Activated gamma-delta T cell treated with anti-CD3 and anti-CD28 coated beads, Interleukin-2, amount 50 U/mL, for 16 hours (primary cell): Measurements from ENCODE around the gene CERK.
"Not testable (repeated sequence)": the region's sequence is repeated elsewhere in the genome, so short reads cannot be mapped to it uniquely, and the experiment has no call there.

Experiments
- DNase-seq: peaks from one replicate; pipeline ENCODE4 v3.0.0-alpha.2; 2020; ENCODE audit warnings: low read depth

CERK gene

DNA sequence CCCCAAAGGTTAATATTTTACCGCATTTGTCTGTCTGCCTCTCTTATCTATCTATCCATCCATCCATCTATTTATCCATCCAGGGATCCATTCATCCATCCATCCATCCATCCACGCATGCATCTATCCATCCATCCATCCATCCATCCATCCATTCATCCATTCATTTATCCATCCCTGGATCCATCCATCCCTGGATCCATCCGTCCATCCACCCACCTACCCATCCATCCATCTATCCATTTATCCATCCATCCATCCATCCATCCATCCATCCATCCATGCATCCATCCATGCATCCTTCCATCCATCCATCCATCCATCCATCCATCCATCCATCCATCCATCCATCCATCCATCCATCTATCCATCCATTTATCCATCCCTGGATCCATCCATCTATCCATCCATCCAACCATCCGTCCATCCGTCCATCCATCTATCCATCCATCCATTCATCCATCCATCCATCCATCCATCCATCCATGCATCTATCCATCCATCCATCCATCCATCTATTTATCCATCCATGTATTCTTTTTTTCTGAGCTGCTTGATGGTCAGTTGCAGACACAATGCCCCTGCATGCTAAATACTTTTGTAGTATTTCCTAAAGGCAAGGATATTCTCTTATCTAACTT, 95.1 kb downstream of the CERK start:
- not testable (repeated sequence) for DNase-seq

DNA sequence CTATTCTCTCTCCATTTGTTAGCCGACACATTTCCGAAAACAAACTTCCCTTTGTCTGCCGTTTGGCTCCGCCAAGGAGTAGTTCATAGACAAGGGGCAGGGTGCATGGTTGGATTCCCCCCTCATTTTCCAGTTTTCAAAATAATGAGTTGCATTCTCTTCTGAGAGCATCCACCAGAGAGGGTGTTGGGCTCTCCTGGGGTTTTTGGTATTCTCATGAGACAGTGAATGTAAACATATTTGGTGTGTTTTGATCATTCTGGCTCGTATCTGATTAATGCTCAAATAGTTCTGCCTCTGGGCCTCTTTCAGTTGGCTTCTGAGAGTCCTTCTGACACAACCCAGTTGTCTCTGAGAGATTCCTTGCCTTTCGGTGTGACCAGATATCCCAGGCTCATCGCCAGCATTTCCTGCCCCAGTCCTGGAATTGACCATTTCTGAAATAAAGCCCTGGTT, 96.2 kb downstream of the CERK start:
- no peak for DNase-seq

DNA sequence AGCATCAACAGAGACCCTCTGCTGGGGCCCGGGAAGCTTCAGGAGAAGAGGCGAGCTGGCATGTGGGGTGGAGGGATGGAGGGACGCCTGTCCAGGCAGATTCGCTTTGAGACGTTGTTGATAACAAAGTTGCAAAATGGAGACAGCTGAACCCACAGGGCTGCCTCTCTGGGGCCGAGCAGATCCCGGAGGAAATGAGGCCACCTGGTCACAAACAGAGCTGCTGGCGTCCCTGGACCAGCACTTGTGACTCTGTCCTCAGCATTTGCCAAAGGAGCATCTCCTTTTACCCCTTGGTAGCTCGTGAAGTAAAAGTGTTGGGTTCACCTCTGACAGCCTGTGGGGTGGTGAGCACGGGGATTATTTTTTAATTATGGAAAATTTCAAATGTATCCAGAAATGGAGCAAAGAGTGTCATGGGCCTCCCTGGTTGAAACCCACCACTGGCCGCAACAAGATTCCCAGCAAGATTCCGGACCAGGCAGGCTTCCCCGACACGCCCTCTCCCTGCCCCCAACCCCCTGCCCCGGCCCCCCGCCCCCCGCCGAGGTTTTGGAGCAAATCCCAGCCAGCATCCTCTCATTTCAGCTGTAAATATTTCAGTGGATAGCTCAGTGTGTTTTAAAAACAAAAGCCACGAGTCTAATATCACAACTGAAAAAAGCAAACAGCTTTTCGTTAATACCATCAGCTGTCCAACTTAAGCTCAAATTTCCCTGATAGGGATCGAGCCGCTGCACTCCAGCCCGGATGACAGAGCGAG, 97.6 kb downstream of the CERK start:
- no peak for DNase-seq

DNA sequence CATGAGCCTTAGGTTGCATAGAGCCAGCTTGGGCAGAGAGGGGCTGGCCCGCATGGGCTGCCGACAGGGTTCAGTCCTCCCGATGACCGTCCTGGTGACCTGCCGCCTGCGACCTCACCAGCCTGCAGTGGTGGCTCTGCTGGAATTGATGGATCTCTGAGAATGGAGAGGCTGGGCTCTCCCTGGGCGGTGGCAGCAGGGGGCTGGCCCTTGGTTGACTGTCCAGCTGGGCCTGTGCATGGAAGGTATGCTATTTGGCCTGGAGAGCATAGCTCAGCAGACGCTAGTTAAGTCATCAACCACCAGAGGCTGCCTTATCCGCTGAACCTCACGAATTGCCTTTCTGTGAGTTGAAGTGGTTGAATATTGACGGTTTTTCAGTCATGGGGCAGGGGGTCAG, 98.2 kb downstream of the CERK start:
- DNase-seq, result no peak

DNA sequence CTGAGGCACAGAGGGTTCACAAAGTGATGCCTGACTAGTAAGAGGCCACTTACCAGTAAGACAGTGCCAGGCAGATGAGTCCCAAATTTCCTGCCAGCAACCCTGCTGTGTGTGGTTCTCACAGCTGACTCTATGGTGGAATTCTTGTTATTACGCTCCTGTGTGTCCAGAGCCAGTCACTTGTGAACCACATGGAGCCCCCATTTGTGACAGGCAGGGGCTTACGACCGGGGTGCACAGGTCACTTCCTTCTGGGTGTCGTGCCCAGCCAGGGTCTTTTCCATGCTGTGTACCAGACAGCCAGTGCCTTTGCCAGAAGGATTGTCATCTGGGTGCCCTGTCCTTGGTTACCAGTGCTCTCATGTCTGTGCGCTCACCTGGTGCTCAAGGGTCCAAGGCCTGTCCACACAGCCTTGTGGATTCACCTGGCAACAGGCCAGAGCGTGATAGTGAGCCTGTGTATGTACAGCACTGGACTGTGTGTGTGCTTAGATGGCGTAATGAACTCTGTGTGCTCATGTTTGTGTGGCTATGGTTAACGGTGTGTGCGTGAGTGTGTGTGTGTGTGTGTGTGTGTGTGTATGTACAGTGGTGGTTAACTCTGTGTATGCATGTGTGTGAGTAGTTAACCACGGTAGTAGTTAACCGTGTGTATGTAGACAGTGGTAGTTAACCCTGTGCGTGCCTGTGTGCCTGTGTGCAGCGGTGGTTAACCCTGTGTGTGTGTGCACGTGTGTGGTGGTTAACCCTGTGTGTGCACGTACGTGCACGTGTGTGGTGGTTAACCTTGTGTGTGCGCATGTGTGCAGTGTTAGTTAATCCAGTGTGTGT, 99.2 kb downstream of the CERK start:
- no peak for DNase-seq

DNA sequence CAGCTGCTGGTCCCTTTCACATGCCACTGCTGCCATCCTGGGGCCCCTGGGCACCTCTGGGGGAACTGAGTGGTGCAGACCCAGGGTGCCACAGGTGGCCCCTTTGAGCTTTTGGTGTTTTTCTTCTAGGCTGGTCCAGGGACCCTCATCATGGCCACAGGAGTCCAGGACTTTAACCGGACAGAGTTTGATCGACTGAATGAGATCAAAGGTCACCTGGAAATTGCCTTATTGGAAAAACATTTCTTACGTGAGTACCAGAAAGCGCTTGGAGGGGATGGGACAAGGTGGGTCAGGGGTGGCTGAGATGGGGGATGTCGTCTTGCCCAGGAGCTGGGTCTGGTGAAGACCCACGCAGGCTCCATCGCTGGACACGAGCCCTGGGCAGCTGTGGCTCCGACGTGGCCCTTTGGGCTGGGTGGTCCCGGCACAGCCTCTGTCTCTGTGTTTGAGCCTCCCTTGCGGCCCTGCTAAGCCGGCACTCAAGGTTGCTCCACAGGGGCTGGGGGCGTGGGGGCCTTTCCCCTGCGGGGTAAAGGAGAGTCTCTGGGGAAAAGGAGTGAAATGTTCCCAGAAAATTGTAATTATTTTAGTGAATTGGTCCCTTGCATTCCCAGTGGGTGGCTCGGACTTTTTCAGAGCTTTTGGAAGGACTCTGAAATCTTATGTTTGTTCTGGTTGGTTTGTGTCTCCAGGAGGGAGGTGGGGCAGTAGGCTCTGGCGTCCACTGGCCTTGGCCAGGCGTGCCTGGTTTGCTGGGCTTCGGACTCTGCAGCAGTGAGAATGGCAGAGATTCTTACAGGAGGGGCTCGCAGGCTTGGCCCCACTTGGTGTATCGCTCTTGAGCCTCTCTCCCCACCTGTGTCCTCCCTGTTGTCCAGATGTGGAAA, 100.1 kb downstream of the CERK start:
- DNase-seq, result no peak

DNA sequence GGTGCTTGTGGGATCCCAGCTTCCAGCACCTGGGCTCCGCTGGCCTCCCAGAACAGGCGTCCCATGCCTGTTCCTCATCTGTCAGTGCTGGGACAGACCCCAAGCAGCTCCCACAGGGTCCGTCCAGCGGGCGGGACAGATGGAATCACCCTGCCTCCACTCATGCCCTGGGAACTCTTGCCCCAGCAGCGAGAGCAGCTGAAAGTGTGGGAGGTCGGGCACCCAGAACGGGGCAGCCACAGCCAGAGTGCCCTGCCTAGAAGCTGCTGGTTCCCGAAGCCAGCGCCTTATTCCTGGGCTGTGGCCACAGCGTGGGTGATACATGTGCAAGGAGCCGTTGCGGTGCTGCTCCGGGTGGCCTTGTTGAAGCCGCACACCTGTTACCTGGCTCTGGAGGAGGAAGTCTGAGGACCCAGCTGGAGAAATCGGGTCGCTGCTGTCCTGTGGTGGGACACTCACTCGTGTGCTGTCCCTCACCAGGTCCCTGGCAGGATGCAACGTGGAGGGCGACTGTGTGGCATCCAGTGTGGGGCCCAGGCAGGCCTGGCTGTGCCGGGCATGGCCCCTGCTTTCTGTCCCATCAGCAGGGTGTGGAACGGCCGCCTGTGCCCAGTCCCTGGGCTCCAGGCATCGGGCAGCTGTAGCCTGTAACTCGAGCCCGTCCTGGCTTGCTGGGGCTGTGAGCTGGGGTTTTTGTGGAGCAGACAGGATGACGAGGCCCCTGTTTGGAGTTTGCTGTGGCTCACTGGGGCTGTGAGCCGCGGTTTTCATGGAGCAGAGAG, 101.6 kb downstream of the CERK start:
- no peak for DNase-seq

DNA sequence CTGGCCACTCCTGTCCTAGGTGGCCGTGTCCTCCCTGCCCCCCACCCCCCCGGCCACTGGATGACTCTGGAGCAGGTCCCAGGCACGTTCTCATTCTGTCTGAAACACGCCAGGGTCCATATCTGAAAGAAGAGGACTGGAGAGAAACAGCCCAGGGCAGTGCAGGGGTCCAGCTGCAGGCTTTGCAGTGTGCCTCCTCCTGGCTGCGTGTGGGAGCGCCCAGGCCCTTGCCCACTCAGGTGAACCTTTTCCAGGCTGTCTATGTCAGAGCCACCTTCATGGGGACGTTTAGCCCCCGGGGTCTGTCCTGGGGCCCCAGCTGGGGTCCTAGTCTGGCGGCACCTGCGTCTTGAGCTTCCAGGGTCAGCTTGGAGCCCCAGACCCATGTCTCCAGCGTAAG, 102.3 kb downstream of the CERK start:
- no peak for DNase-seq

DNA sequence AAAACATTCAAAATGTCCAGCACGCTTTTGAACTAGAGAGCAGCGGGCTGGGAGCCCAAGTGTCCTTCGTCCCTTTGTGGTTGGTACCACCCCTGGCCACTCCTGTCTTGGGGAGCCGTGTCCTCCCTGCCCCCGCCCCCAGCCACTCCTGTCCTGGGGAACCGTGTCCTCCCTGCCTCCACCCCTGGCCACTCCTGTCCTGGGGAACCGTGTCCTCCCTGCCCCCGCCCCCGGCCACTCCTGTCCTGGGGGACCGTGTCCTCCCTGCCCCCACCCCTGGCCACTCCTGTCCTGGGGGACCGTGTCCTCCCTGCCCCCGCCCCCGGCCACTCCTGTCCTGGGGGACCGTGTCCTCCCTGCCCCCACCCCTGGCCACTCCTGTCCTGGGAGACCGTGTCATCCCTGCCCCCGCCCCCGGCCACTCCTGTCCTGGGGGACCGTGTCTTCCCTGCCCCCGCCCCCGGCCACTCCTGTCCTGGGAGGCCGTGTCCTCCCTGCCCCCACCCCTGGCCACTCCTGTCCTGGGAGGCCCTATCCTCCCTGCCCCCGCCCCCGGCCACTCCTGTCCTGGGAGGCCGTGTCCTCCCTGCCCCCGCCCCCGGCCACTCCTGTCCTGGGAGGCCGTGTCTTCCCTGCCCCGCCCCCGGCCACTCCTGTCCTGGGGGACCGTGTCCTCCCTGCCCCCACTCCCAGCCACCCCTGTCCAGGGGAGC, 102.9 kb downstream of the CERK start:
- DNase-seq, result not testable (repeated sequence)
